PC-9 (cell line): ENCODE measurements around the gene TEX54. TPM values are rescaled to one million over a fixed set of nuclear protein-coding genes. Genes with fewer than 3 reads are reported as not detected.

ENCODE experiments used
- BruUV-seq: library from RNA; stranded (reverse); fragments of 400-500 nt; replicated peaks from 2 replicates; lab custom pipeline; 2021; lab: Mats Ljungman, UMichigan
- CTCF ChIA-PET: fragments of 300-600 bp; sonication (Branson Sonifier 250); formaldehyde crosslinking; loops from one replicate; lab custom pipeline; 2022; ENCODE audit warnings: antibody characterized with exemption; lab: Charles Lee
- POLR2A ChIA-PET: fragments of 300-600 bp; sonication (Branson Sonifier 250); formaldehyde crosslinking; loops from one replicate; lab custom pipeline; 2022; ENCODE audit warnings: antibody characterized with exemption; ENCODE audit not compliant: unreplicated experiment; lab: Charles Lee
- DNase-seq, 2 experiments: peaks; one replicate each; pipeline versions ENCODE4 v3.0.0 to v3.0.0-alpha.2; 2015 to 2022; ENCODE audit warnings: mixed read lengths in 1 of 2
- H2AFZ ChIP-seq: fragments of 200-600 bp; sonication (generic); 2 replicates; pipeline ENCODE4 v1.8.1; 2017; ENCODE audit warnings: antibody characterized with exemption
- H3F3A ChIP-seq: fragments of 200-600 bp; sonication (generic); 2 replicates; pipeline ENCODE4 v1.8.1; 2017; ENCODE audit warnings: antibody characterized with exemption, mild to moderate bottlenecking, low read depth; ENCODE audit not compliant: insufficient read depth
- H3K27ac ChIP-seq: fragments of 200-600 bp; sonication (generic); 2 replicates; pipeline ENCODE4 v1.6.1; 2016; ENCODE audit warnings: mixed run types
- H3K27me3 ChIP-seq: fragments of 200-600 bp; sonication (generic); 2 replicates; pipeline ENCODE4 v1.6.1; 2016; ENCODE audit warnings: low read depth, mixed run types; ENCODE audit not compliant: insufficient read depth
- H3K36me3 ChIP-seq: fragments of 200-600 bp; sonication (generic); 2 replicates; pipeline ENCODE4 v1.6.1; 2016; ENCODE audit warnings: low read depth, mixed run types
- H3K4me1 ChIP-seq: fragments of 200-600 bp; sonication (generic); replicated peaks from 2 replicates; pipeline ENCODE4 v1.6.1; 2016; ENCODE audit warnings: mixed run types; ENCODE audit not compliant: insufficient read depth
- H3K4me2 ChIP-seq: fragments of 200-600 bp; sonication (generic); 2 replicates; pipeline ENCODE4 v1.6.1; 2017; ENCODE audit warnings: mixed run types
- H3K4me3 ChIP-seq: fragments of 200-600 bp; sonication (generic); 2 replicates; pipeline ENCODE4 v1.6.1; 2016; ENCODE audit warnings: mixed run types
- H3K79me2 ChIP-seq: fragments of 200-600 bp; sonication (generic); 2 replicates; pipeline ENCODE4 v1.6.1; 2017; ENCODE audit warnings: low read depth, mixed run types
- H3K9me2 ChIP-seq: fragments of 200-600 bp; sonication (generic); 2 replicates; pipeline ENCODE4 v1.8.1; 2017; ENCODE audit warnings: mild to moderate bottlenecking; ENCODE audit not compliant: insufficient read depth
- H3K9me3 ChIP-seq: fragments of 200-600 bp; sonication (generic); 2 replicates; pipeline ENCODE4 v1.8.1; 2016; ENCODE audit warnings: low read depth; ENCODE audit not compliant: insufficient read depth
- H4K20me1 ChIP-seq: fragments of 200-600 bp; sonication (generic); 2 replicates; pipeline ENCODE4 v1.8.1; 2017; ENCODE audit not compliant: insufficient read depth
- EZH2 ChIP-seq: fragments of 200-600 bp; sonication (generic); IDR thresholded peaks from 2 replicates; pipeline ENCODE4 v1.8.0; 2017; ENCODE audit warnings: antibody characterized with exemption, low read depth
- intact Hi-C: fragments of 100-400 bp; cut with micrococcal nuclease; formaldehyde crosslinking; loops from one replicate; pipeline ENCODE4 v1.10.0; 2022; ENCODE audit not compliant: unreplicated experiment
- total RNA-seq: library from RNA; stranded (reverse); gene quantifications from 2 replicates; pipeline ENCODE4 v1.2.3, GENCODE V29; 2021
- TF ChIP-seq, protein P1 (sequence below): fragments of 200-600 bp; sonication (generic); conservative IDR thresholded peaks from 2 replicates; pipeline ENCODE4 v1.6.1; 2017; ENCODE audit warnings: mixed run types, antibody characterized with exemption, mild to moderate bottlenecking, moderate library complexity

Gene TEX54
- total RNA-seq, 1 experiment from 2014 or later: not detected

DNA sequence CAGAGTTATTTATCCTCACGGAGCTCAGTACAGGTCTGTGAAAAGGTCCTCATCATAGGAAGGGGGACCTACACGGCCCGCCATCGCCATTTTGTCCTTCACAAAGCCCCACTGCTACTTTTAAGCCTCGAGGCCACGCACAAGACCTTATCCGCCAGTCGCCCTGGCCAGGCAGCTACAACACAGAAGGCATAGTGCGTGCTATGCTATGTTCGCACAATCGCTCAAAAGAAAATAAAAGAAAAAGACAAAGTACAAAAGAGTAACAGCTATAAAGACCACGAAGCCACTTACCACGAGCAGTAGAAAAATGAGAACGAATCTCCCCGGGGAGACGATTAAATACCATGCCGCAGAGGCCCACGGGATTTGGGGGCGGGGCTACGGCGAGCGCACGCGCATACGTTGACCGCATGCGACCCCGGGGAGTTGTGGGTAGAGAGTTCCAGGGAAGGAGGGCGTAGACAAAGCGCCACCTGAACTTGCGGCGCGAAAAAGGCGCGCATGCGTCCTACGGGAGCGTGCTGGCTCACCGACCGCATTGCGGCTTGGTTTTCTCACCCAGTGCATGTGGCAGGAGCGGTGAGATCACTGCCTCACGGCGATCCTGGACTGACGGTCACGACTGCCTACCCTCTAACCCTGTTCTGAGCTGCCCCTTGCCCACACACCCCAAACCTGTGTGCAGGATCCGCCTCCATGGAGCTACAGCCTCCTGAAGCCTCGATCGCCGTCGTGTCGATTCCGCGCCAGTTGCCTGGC lies 23.1 kb upstream of the TEX54 start:
- H3K4me3 ChIP-seq: peak overlapping the region; percentile 97
- ChIA-PET CTCF (interaction anchor here (0.6 to 1.0 kb wide), 3 partner anchors 176 to 316 kb away, joined by 4 to 8 read pairs (median 8); partner anchors contain the start of gene GANAB), POLR2A (interaction anchor here (0.6 to 2.7 kb wide), 16 partner anchors 14 to 1064 kb away, joined by 3 to 39 read pairs (median 4); partner anchors contain the start of genes HNRNPUL2, STX5, TAF6L and TMEM179B)
- no peak for TF ChIP-seq EZH2
- TF ChIP-seq, protein P1, sequence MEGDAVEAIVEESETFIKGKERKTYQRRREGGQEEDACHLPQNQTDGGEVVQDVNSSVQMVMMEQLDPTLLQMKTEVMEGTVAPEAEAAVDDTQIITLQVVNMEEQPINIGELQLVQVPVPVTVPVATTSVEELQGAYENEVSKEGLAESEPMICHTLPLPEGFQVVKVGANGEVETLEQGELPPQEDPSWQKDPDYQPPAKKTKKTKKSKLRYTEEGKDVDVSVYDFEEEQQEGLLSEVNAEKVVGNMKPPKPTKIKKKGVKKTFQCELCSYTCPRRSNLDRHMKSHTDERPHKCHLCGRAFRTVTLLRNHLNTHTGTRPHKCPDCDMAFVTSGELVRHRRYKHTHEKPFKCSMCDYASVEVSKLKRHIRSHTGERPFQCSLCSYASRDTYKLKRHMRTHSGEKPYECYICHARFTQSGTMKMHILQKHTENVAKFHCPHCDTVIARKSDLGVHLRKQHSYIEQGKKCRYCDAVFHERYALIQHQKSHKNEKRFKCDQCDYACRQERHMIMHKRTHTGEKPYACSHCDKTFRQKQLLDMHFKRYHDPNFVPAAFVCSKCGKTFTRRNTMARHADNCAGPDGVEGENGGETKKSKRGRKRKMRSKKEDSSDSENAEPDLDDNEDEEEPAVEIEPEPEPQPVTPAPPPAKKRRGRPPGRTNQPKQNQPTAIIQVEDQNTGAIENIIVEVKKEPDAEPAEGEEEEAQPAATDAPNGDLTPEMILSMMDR: no peak
- H3K27me3 ChIP-seq: no peaks in the 10 kb centered on the region
- no peaks in the 10 kb centered on the region for H3K9me3 ChIP-seq
- peak overlapping the region; percentile 85 for H3K27ac ChIP-seq
- peaks cover 40% of the 10 kb centered on the region for H4K20me1 ChIP-seq
- H2AFZ ChIP-seq: peak overlapping the region; percentile 84
- peak overlapping the region; percentile 90 for H3K4me2 ChIP-seq
- H3K9me2 ChIP-seq: no peaks in the 10 kb centered on the region
- H3K4me1 ChIP-seq: peaks cover 37% of the 10 kb centered on the region
- peak; percentile 98 to 99 for DNase-seq
- intact Hi-C loops: loop anchor here (1.0 to 5.0 kb wide), 3 partner anchors 14 to 888 kb away; partner anchors contain the start of genes FTH1 and HNRNPUL2
- peaks cover 65% of the 10 kb centered on the region for H3F3A ChIP-seq
- BruUV-seq: no TSS peak
- H3K79me2 ChIP-seq: peaks cover 87% of the 10 kb centered on the region
- peaks cover 39% of the 10 kb centered on the region for H3K36me3 ChIP-seq

DNA sequence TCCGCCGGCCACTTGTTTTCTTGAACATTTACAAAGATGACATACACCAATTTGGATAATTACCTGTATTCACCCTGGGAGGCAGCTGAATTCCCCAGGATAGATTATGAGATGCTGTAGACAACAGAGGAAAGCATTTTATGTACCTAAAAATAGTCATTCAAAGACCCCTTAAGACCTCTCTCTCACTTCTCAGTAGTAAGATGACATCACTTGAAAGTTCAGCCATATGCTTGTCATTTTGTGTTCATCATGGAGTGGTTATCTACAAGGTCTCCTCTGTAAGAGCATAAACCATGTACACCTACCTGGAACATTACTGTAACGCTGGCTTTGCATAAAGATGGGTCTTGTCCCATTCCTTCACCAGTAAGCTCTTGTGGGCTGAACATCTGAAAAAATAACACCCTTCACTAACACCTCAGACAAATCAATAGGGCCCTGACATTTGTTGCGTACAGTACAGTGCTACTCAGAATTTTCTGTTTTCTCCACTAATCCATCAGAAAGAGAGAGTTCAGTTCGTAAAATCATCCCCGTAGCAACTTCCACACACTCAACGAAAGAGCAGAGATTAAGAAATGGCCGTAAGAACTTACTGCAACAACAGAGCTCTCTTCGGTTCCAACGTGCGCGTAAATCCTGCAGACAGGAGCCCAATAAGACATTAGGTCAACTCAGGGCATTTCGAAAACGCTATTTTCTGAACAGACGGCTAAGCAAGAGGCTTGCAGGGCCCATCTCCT lies 22.4 kb upstream of the TEX54 start:
- TSS peak; percentile 53 for BruUV-seq

More for the DNA sequence above, 22.4 kb upstream of the TEX54 start:
- Histone ChIP-seq H3K36me3 (peaks cover 39% of the 10 kb centered on the region), H3K4me2 (peak overlapping the region; percentile 89), H3K4me3 (peak overlapping the region; percentile 97), H3K27ac (peak overlapping the region; percentile 61), H3K4me1 (peaks cover 37% of the 10 kb centered on the region), H3F3A (peaks cover 73% of the 10 kb centered on the region), H3K9me2 (no peaks in the 10 kb centered on the region), H2AFZ (no peak overlapping the region), H4K20me1 (peaks cover 40% of the 10 kb centered on the region), H3K79me2 (peaks cover 79% of the 10 kb centered on the region), H3K9me3 (no peaks in the 10 kb centered on the region), H3K27me3 (no peaks in the 10 kb centered on the region)
- intact Hi-C loops: loop anchor here (5.0 kb wide), 1 partner anchor 888 kb away; the partner anchor contains the start of gene FTH1
- POLR2A ChIA-PET: interaction anchor here (0.6 to 1.5 kb wide), 14 partner anchors 14 to 1064 kb away, joined by 3 to 15 read pairs (median 4); partner anchors contain the start of genes HNRNPUL2, TAF6L, TMEM179B and TUT1
- no peak for DNase-seq
- TF ChIP-seq EZH2: no peak
- TF ChIP-seq, protein P1: no peak
- CTCF ChIA-PET: interaction anchor here (0.6 to 1.0 kb wide), 3 partner anchors 176 to 316 kb away, joined by 4 to 8 read pairs (median 8); partner anchors contain the start of gene GANAB
